Adrenal gland (tissue), 12 donors: ENCODE measurements around the gene ZFP36L1. TPM values are rescaled to one million over a fixed set of nuclear protein-coding genes. Genes with fewer than 3 reads are reported as not detected.

Experiments used
- DNase-seq, 7 donors: peaks; one replicate each; pipeline ENCODE4 v3.0.0-alpha.2; 2019 to 2020
- H3K27ac ChIP-seq, 5 donors: fragments of 200-600 bp; sonication (generic) in 4 of 5; 1 replicate in 3 of 5; 2 replicates in 2 of 5; pipeline versions ENCODE4 v1.5.1 to v1.8.0; 2016 to 2020; ENCODE audit warnings: mild to moderate bottlenecking in 1 of 5
- H3K27me3 ChIP-seq: fragments of 200-600 bp; 2 replicates; pipeline ENCODE4 v1.8.0; 2021
- H3K36me3 ChIP-seq, 2 donors: fragments of 200-600 bp; replicated peaks in 1 of 2; 1 replicate in 1 of 2; 2 replicates in 1 of 2; pipeline versions ENCODE4 v1.5.1 to v1.8.0; 2018 to 2022
- H3K4me1 ChIP-seq, 2 donors: fragments of 200-600 bp; replicated peaks in 1 of 2; 1 replicate in 1 of 2; 2 replicates in 1 of 2; pipeline versions ENCODE4 v1.5.1 to v1.8.0; 2018 to 2021
- H3K4me3 ChIP-seq, 4 donors: fragments of 200-600 bp; sonication (generic) in 3 of 4; one replicate each; pipeline ENCODE4 v1.5.1; 2016 to 2018
- H3K9me3 ChIP-seq, 3 donors: fragments of 200-600 bp; sonication (generic) in 1 of 3; replicated peaks in 1 of 3; 1 replicate in 2 of 3; 2 replicates in 1 of 3; pipeline versions ENCODE4 v1.5.1 to v1.8.0; 2016 to 2021
- CTCF ChIP-seq, 6 experiments: fragments of 450-650 bp in 4 of 6; fragments of 200-600 bp in 2 of 6; sonication (generic) in 1 of 6; IDR thresholded peaks; 1 replicate in 5 of 6; 2 replicates in 1 of 6; pipeline versions ENCODE4 v1.5.1 to v1.8.0; 2016 to 2021; ENCODE audit warnings: antibody characterized with exemption in 6 of 6, mild to moderate bottlenecking in 2 of 6, moderate library complexity in 1 of 6
- POLR2A ChIP-seq, 2 donors: fragments of 450-650 bp; IDR thresholded peaks; one replicate each; pipeline ENCODE4 v1.6.1; 2017; ENCODE audit warnings: antibody characterized with exemption in 2 of 2, mild to moderate bottlenecking in 2 of 2, moderate library complexity in 1 of 2
- WGBS, 4 donors: extraction: QIAGEN DNeasy Blood & Tissue Kit in 2 of 4; methylation state at CpG; one replicate each; pipeline versions ENCODE4 v1.1.5 to v1.1.7; 2013 to 2017; 5-methylcytosine and 5-hydroxymethylcytosine counted together
- intact Hi-C, 2 donors: fragments of 100-400 bp; cut with DNase I; formaldehyde crosslinking; loops; one replicate each; pipeline versions ENCODE4 v1.14.1 to v1.15.0; 2022 to 2023
- polyA plus RNA-seq, 3 donors: library from polyadenylated mRNA; stranded (reverse); fragments of 200-250 nt in 2 of 3; fragments of 350-450 nt in 1 of 3; fragmentation: Illumina TruSeq in 1 of 3; extraction: RNeasy Lipid Tissue Mini Kit (QIAGEN cat#74804) in 1 of 3; gene quantifications; one replicate each; pipeline ENCODE4 v1.2.3, GENCODE V29; 2013 to 2014
- total RNA-seq, 9 donors: library from RNA; depleted of rRNA in 4 of 9; stranded (reverse); fragments of >200 nt in 4 of 9; fragments of 120-200 nt in 1 of 9; fragmentation: NEBNext Ultra II Directional in 1 of 9; extraction: Animal tissue kit (Norgen Biotek cat#: 25700) in 1 of 9; gene quantifications; one replicate each; pipeline versions ENCODE4 v1.1.0 to v1.2.4, GENCODE V29; 2013 to 2023
- donor health status: healthy with polysubstance abuse.
- donor health status: Bipolar disorder and iron deficiency.
- donor health status: DM: yes; HTN: yes; CAD: no.
- donor health status: DM: no; HTN: no; CAD: no.
- donor health status: DM: no; HTN: no; CAD: no.
- donor health status: DM: yes; HTN: yes; CAD: no.

ZFP36L1 gene
- total and polyA plus RNA-seq, 12 donors: 25.5 to 332 (median 133) TPM

DNA sequence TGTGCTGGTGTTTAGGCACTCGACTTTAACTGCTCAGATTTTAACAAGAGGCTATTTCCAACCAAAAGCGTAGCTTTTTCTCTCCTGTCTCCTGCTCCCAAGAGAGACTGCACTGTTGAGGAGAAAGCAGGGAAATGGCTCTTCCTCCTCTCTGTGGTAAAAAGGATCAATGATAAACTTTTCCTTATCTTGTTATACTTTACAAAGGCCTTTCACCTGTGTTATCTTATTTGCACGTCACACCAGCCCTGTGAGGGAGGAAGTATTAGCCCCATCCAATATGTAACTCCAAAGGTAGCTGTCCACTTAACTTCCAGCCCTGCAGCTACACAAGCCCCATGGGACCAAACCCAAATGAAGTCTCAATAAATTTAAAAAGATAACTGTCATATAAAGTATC is 32.9 kb upstream of the ZFP36L1 start:
- no peak for DNase-seq
- Histone ChIP-seq H3K4me1 (peaks cover 0 to 5% of the 10 kb centered on the region in 2 donors), H3K27ac (no peak overlapping the region), H3K4me3 (no peak overlapping the region), H3K9me3 (no peaks in the 10 kb centered on the region), H3K27me3 (no peaks in the 10 kb centered on the region), H3K36me3 (no peaks in the 10 kb centered on the region)
- 83 to 95% (median 86%) methylated on average over 3 of the region's 3 CpGs for WGBS, 4 donors
- intact Hi-C loops: loop anchor here in 1 of 2 donors (10.0 kb wide), 1 partner anchor 941 kb away; no protein-coding TSS in a partner anchor
- TF ChIP-seq CTCF (IDR thresholded peaks at IDR 0.05): no peak
- TF ChIP-seq POLR2A (IDR thresholded peaks at IDR 0.05): no peak

- no peaks in the 10 kb centered on the region for H3K27me3 ChIP-seq
- 16 to 23% (median 17%) methylated on average over 10 to 11 of the region's 11 CpGs for WGBS, 4 donors
- no peak for TF ChIP-seq POLR2A (IDR thresholded peaks at IDR 0.05)
- TF ChIP-seq CTCF (IDR thresholded peaks at IDR 0.05): peak; percentile 76 to 92 (median 83)
- no peaks in the 10 kb centered on the region for H3K36me3 ChIP-seq
- DNase-seq: peak; percentile 87 to 95 (median 90)
- H3K4me1 ChIP-seq: peaks cover 0 to 5% of the 10 kb centered on the region in 2 donors
- intact Hi-C loops: loop anchor here (5.0 to 10.0 kb wide), 3 partner anchors 887 to 940 kb away; no protein-coding TSS in a partner anchor
- no peaks in the 10 kb centered on the region for H3K9me3 ChIP-seq
- no peak overlapping the region for H3K27ac ChIP-seq
- peak overlapping the region in 1 of 4 donors; percentile 21 for H3K4me3 ChIP-seq
Measured at GRCh38 chr14:68824517-68825347, 31.9 kb upstream of the ZFP36L1 start.

- Histone ChIP-seq H3K4me1 (peaks cover 0 to 5% of the 10 kb centered on the region in 2 donors), H3K27ac (no peak overlapping the region), H3K4me3 (no peak overlapping the region), H3K36me3 (no peaks in the 10 kb centered on the region), H3K27me3 (no peaks in the 10 kb centered on the region), H3K9me3 (no peaks in the 10 kb centered on the region)
- intact Hi-C loops: loop anchor here (5.0 to 10.0 kb wide), 3 partner anchors 887 to 939 kb away; no protein-coding TSS in a partner anchor
- DNase-seq: peak in 1 of 7 donors; percentile 38
- WGBS, 4 donors: 96 to 100% (median 100%) methylated on average over 1 of the region's 1 CpG
- no peak for TF ChIP-seq CTCF (IDR thresholded peaks at IDR 0.05)
Measured at GRCh38 chr14:68824207-68824516, 31.3 kb upstream of the ZFP36L1 start.

DNA sequence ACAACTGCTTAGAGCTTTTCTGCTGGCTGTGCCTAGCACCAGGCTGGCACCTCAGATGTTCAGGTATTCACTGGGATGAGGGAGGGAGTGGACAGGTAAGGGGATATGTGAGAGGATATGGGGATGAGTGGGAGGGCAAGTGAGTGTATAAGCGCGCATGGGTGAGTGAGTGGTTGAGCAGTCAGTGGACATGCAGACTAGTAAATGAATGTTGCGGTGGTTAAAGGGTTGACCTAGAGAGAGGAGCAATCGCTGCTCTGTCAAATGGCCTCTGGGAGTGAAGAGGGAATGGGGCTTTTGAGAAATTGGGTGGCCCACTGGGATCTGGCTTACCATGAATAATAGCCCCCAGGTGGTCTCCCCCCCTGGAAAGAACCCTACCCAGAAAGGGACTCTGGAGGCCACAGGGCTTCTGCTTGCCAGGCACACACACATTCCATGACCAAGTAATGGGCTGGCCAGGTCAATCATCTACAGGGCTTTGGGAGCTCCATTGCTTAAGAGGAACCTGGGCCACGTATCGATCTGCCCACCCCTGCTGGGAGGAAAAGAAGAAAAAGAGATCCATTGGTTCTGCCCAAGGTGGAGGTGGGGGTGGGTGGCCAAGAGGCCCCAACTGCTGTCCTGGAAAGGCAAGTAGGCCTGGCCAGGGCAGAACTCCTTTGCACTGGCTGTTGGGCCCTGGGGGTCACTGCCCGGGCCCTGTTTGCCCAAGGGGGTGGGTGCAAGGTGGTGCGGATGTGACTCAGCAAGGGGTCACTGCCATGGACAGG is 30.8 kb upstream of the ZFP36L1 start:
- TF ChIP-seq POLR2A (IDR thresholded peaks at IDR 0.05): no peak
- no peak for TF ChIP-seq CTCF (IDR thresholded peaks at IDR 0.05)
- 90 to 99% (median 94%) methylated on average over 8 of the region's 8 CpGs for WGBS, 4 donors
- Histone ChIP-seq H3K27me3 (no peaks in the 10 kb centered on the region), H3K36me3 (no peaks in the 10 kb centered on the region), H3K4me3 (no peak overlapping the region), H3K4me1 (peaks cover 0 to 5% of the 10 kb centered on the region in 2 donors), H3K9me3 (no peaks in the 10 kb centered on the region), H3K27ac (no peak overlapping the region)
- intact Hi-C loops: loop anchor here (5.0 to 10.0 kb wide), 3 partner anchors 886 to 939 kb away; no protein-coding TSS in a partner anchor
- DNase-seq: peak in 1 of 7 donors; percentile 39
